GM23338 (cell line): Measurements from ENCODE around the gene SYNPO2. TPM values are rescaled to one million over a fixed set of nuclear protein-coding genes. Genes with fewer than 3 reads are reported as not detected.

Experiments
- ATAC-seq: fragments of 200-7000 bp; cut with Tn5 transposase; 3 replicates; pipeline ENCODE4 v1.9.1; 2020
- DNase-seq: peaks from one replicate; pipeline ENCODE4 v3.0.0-alpha.2; 2015; ENCODE audit warnings: low spot score
- H2AFZ ChIP-seq: fragments of 200-600 bp; sonication (generic); 2 replicates; pipeline ENCODE4 v1.8.0; 2016; ENCODE audit warnings: antibody characterized with exemption, mild to moderate bottlenecking, moderate library complexity
- H3F3A ChIP-seq: fragments of 200-600 bp; sonication (generic); replicated peaks from 2 replicates; pipeline ENCODE4 v1.8.0; 2017; ENCODE audit warnings: antibody characterized with exemption, mixed run types, low read depth
- H3K27ac ChIP-seq: fragments of 200-600 bp; sonication (generic); 2 replicates; pipeline ENCODE4 v1.6.1; 2016; ENCODE audit warnings: low read depth
- H3K27me3 ChIP-seq: fragments of 200-600 bp; sonication (generic); 2 replicates; pipeline ENCODE4 v1.8.0; 2016; ENCODE audit warnings: mild to moderate bottlenecking, mixed run types, moderate library complexity; ENCODE audit not compliant: insufficient read depth
- H3K36me3 ChIP-seq: fragments of 200-600 bp; sonication (generic); 2 replicates; pipeline ENCODE4 v1.8.0; 2016; ENCODE audit warnings: mild to moderate bottlenecking; ENCODE audit not compliant: insufficient read depth
- H3K4me1 ChIP-seq: fragments of 200-600 bp; sonication (generic); 2 replicates; pipeline ENCODE4 v1.8.0; 2016; ENCODE audit warnings: mild to moderate bottlenecking, moderate library complexity; ENCODE audit not compliant: insufficient read depth
- H3K4me2 ChIP-seq: fragments of 200-600 bp; sonication (generic); 2 replicates; pipeline ENCODE4 v1.7.1; 2017; ENCODE audit warnings: mixed run types
- H3K4me3 ChIP-seq: fragments of 200-600 bp; sonication (generic); 2 replicates; pipeline ENCODE4 v1.6.1; 2016; ENCODE audit warnings: mixed run types
- H3K79me2 ChIP-seq: fragments of 200-600 bp; sonication (generic); replicated peaks from 2 replicates; pipeline ENCODE4 v1.8.0; 2017; ENCODE audit warnings: mild to moderate bottlenecking; ENCODE audit not compliant: insufficient read depth
- H3K9me2 ChIP-seq: fragments of 200-600 bp; sonication (generic); 2 replicates; pipeline ENCODE4 v1.8.0; 2017; ENCODE audit not compliant: insufficient read depth
- H4K20me1 ChIP-seq: fragments of 200-600 bp; sonication (generic); replicated peaks from 2 replicates; pipeline ENCODE4 v1.8.0; 2017; ENCODE audit warnings: mild to moderate bottlenecking; ENCODE audit not compliant: insufficient read depth
- H3K27ac Mint-ChIP-seq: 2 replicates; pipeline ENCODE4 v1.8.0; 2020; ENCODE audit warnings: inconsistent platforms, mild to moderate bottlenecking, moderate library complexity, mixed read lengths
- H3K27me3 Mint-ChIP-seq: 3 replicates; pipeline ENCODE4 v1.8.0; 2022; ENCODE audit warnings: low read depth, mild to moderate bottlenecking, moderate library complexity, mixed read lengths, inconsistent platforms; ENCODE audit not compliant: insufficient read depth, poor library complexity
- H3K36me3 Mint-ChIP-seq: 3 replicates; pipeline ENCODE4 v1.8.0; 2021; ENCODE audit warnings: low read depth, mild to moderate bottlenecking, inconsistent platforms, moderate library complexity, mixed read lengths
- H3K4me1 Mint-ChIP-seq: 3 replicates; pipeline ENCODE4 v1.8.0; 2020; ENCODE audit warnings: mild to moderate bottlenecking, inconsistent platforms, mixed read lengths
- H3K4me3 Mint-ChIP-seq: 3 replicates; pipeline ENCODE4 v1.8.0; 2021; ENCODE audit warnings: moderate library complexity, mild to moderate bottlenecking, inconsistent platforms, mixed read lengths
- H3K9me3 Mint-ChIP-seq: 3 replicates; pipeline ENCODE4 v1.8.0; 2020; ENCODE audit warnings: moderate library complexity, mild to moderate bottlenecking, inconsistent platforms, mixed read lengths
- CREB1 ChIP-seq: fragments of 250-450 bp; sonication (Bioruptor Pico); IDR thresholded peaks from 2 replicates; pipeline ENCODE4 v1.5.0; 2020; ENCODE audit warnings: low read depth, mild to moderate bottlenecking, moderate library complexity
- EZH2 ChIP-seq: fragments of 200-600 bp; sonication (generic); IDR thresholded peaks from one replicate; pipeline ENCODE4 v1.8.0; 2017; ENCODE audit warnings: antibody characterized with exemption, mild to moderate bottlenecking, low read depth; ENCODE audit not compliant: unreplicated experiment
- EZH2phosphoT487 ChIP-seq: fragments of 200-600 bp; sonication (generic); IDR thresholded peaks from one replicate; pipeline ENCODE4 v1.8.1; 2018; ENCODE audit warnings: antibody characterized with exemption; ENCODE audit not compliant: unreplicated experiment
- NANOG ChIP-seq: IDR thresholded peaks from 2 replicates; pipeline ENCODE4 v1.6.1; 2016; ENCODE audit warnings: antibody characterized with exemption, borderline replicate concordance
- STAT1 ChIP-seq: IDR thresholded peaks from one replicate; pipeline ENCODE4 v1.6.1; 2016; ENCODE audit warnings: antibody characterized with exemption; ENCODE audit not compliant: unreplicated experiment
- ZNF331 ChIP-seq: fragments of 250-450 bp; sonication (Bioruptor Pico); IDR thresholded peaks from 2 replicates; pipeline ENCODE4 v1.5.0; 2020; ENCODE audit warnings: low read depth, mild to moderate bottlenecking, moderate library complexity
- polyA plus RNA-seq: library from polyadenylated mRNA; unstranded; fragments of >200 nt; fragmentation: Nextera tagmentation; extraction: Ambion mirVana; gene quantifications from 2 replicates; pipeline ENCODE4 v1.2.1, GENCODE V29; 2016
- total RNA-seq: library from RNA; depleted of rRNA; stranded (reverse); fragments of >200 nt; shearing (Covaris generic); gene quantifications from 2 replicates; pipeline ENCODE4 v1.2.3, GENCODE V29; 2014
- TF ChIP-seq, protein P1 (sequence below): IDR thresholded peaks from 2 replicates; pipeline ENCODE4 v1.6.1; 2016; ENCODE audit warnings: antibody characterized with exemption
- TF ChIP-seq, protein P2 (sequence below): fragments of 250-450 bp; sonication (Bioruptor Pico); IDR thresholded peaks from 2 replicates; pipeline ENCODE4 v1.5.0; 2020; ENCODE audit warnings: mild to moderate bottlenecking, moderate library complexity

The SYNPO2 gene
- total and polyA plus RNA-seq, 2 experiments from 2014 or later: 2.1 to 3.4 TPM

DNA sequence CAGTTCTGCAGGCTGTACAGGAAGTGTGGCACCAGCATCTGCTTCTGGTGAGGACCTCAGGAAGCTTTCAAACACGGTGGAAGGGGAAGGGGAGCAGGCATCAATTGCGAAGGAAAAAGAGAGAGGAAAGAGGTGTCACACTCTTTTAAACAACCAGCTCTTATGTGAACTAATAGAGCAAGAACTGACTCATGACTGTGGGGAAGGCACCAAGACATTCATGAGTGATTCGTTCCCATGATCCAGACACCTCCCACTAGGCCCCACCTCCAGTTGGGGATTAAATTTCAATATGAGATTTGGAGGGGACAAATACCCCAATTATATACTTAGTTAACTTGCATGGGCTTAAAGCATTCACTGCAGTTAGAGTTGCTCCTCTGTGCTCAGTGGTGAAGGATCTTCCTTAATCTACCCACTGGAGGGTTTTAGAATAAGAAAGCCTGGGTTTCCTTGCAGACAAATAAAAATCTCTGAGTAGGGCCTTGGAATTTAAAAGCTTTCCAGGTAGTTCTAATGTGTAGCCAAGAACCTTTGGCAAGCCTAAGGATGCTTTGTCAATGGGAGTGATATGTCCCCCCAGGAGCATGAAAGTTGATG is 60.0 kb downstream of the SYNPO2 start:
- Histone ChIP-seq H4K20me1 (no peaks in the 10 kb centered on the region), H3K4me1 (peaks cover 13% of the 10 kb centered on the region), H3F3A (no peaks in the 10 kb centered on the region), H3K4me3 (no peak overlapping the region), H3K27ac (peak overlapping the region; percentile 30; the same call in 1 of the 2 replicates), H3K27me3 (no peaks in the 10 kb centered on the region), H3K9me2 (no peaks in the 10 kb centered on the region), H3K4me2 (0 out of 2 replicates have a peak overlapping the region, but pooled peaks have one; percentile 20), H3K79me2 (no peaks in the 10 kb centered on the region), H2AFZ (no peak overlapping the region), H3K36me3 (no peaks in the 10 kb centered on the region)
- H3K27me3 Mint-ChIP-seq: peaks cover 2% of the 10 kb centered on the region
- peak; percentile 79 for ATAC-seq
- peak overlapping the region; percentile 73; the same call in 1 of the 2 replicates for H3K27ac Mint-ChIP-seq
- no peaks in the 10 kb centered on the region for H3K9me3 Mint-ChIP-seq
- peak; percentile 37 for DNase-seq
- H3K4me3 Mint-ChIP-seq: no peak overlapping the region; the same call in 2 of the 3 replicates
- H3K36me3 Mint-ChIP-seq: no peaks in the 10 kb centered on the region
- no peak for TF ChIP-seq CREB1 (CRISPR knock-in tag)
- TF ChIP-seq EZH2: no peak
- TF ChIP-seq ZNF331: no peak
- no peak for TF ChIP-seq EZH2phosphoT487
- TF ChIP-seq, protein P1, sequence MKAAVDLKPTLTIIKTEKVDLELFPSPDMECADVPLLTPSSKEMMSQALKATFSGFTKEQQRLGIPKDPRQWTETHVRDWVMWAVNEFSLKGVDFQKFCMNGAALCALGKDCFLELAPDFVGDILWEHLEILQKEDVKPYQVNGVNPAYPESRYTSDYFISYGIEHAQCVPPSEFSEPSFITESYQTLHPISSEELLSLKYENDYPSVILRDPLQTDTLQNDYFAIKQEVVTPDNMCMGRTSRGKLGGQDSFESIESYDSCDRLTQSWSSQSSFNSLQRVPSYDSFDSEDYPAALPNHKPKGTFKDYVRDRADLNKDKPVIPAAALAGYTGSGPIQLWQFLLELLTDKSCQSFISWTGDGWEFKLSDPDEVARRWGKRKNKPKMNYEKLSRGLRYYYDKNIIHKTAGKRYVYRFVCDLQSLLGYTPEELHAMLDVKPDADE: no peak
- no peak for TF ChIP-seq NANOG
- TF ChIP-seq STAT1: no peak
- TF ChIP-seq, protein P2, sequence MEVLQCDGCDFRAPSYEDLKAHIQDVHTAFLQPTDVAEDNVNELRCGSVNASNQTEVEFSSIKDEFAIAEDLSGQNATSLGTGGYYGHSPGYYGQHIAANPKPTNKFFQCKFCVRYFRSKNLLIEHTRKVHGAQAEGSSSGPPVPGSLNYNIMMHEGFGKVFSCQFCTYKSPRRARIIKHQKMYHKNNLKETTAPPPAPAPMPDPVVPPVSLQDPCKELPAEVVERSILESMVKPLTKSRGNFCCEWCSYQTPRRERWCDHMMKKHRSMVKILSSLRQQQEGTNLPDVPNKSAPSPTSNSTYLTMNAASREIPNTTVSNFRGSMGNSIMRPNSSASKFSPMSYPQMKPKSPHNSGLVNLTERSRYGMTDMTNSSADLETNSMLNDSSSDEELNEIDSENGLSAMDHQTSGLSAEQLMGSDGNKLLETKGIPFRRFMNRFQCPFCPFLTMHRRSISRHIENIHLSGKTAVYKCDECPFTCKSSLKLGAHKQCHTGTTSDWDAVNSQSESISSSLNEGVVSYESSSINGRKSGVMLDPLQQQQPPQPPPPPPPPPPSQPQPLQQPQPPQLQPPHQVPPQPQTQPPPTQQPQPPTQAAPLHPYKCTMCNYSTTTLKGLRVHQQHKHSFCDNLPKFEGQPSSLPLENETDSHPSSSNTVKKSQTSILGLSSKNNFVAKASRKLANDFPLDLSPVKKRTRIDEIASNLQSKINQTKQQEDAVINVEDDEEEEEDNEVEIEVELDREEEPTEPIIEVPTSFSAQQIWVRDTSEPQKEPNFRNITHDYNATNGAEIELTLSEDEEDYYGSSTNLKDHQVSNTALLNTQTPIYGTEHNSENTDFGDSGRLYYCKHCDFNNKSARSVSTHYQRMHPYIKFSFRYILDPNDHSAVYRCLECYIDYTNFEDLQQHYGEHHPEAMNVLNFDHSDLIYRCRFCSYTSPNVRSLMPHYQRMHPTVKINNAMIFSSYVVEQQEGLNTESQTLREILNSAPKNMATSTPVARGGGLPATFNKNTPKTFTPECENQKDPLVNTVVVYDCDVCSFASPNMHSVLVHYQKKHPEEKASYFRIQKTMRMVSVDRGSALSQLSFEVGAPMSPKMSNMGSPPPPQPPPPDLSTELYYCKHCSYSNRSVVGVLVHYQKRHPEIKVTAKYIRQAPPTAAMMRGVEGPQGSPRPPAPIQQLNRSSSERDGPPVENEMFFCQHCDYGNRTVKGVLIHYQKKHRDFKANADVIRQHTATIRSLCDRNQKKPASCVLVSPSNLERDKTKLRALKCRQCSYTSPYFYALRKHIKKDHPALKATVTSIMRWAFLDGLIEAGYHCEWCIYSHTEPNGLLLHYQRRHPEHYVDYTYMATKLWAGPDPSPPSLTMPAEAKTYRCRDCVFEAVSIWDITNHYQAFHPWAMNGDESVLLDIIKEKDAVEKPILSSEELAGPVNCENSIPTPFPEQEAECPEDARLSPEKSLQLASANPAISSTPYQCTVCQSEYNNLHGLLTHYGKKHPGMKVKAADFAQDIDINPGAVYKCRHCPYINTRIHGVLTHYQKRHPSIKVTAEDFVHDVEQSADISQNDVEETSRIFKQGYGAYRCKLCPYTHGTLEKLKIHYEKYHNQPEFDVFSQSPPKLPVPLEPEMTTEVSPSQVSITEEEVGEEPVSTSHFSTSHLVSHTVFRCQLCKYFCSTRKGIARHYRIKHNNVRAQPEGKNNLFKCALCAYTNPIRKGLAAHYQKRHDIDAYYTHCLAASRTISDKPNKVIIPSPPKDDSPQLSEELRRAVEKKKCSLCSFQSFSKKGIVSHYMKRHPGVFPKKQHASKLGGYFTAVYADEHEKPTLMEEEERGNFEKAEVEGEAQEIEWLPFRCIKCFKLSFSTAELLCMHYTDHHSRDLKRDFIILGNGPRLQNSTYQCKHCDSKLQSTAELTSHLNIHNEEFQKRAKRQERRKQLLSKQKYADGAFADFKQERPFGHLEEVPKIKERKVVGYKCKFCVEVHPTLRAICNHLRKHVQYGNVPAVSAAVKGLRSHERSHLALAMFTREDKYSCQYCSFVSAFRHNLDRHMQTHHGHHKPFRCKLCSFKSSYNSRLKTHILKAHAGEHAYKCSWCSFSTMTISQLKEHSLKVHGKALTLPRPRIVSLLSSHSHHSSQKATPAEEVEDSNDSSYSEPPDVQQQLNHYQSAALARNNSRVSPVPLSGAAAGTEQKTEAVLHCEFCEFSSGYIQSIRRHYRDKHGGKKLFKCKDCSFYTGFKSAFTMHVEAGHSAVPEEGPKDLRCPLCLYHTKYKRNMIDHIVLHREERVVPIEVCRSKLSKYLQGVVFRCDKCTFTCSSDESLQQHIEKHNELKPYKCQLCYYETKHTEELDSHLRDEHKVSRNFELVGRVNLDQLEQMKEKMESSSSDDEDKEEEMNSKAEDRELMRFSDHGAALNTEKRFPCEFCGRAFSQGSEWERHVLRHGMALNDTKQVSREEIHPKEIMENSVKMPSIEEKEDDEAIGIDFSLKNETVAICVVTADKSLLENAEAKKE (CRISPR knock-in tag): no peak
- peaks cover 20% of the 10 kb centered on the region for H3K4me1 Mint-ChIP-seq
